Measurements from ENCODE around the gene ZNF484.
A peak's percentile ranks its signal among the peaks of the same experiment; 100 is the strongest.
"Not testable (repeated sequence)": the region's sequence is repeated elsewhere in the genome, so short reads cannot be mapped to it uniquely, and the experiment has no call there.

Gene ZNF484

DNA sequence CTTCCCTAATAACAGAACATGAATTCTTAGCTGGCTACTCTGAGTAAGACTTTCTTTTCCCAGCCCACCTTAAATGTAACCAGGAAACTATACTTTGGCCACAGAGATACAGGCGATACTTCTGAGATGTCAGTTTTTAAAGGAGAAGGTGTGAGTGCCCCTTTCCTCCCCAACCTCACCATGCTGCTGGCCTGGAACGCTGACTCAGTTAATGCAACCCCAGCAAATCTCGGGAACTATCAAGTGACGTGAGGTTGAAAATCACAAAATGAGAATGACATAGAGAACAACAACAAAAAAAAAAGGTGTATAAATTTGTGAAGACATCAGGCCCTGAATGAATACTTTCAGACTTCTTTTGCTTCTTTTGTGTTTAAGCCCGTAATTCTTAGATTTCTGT lies 13.7 kb downstream of the ZNF484 start:
- no peak for DNase-seq

DNA sequence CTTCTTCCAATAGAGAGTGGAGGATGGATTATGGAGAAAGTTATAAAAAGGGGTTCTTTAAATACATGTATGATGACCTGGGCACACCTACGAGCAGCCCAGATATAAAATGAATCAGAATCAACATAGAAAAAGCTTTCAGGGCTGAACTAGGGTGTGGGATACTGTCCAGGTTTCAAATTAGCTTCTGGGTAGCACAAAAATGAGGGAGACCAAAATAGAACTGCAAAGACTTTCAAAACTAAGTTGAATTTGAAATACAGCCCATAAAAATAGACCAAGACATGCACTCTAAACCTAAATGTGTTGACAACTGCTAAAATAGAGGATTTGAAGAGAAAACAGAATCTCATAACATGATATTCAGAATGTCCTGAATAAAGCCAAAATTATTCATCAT lies 17.0 kb downstream of the ZNF484 start:
- DNase-seq: no peak

DNA sequence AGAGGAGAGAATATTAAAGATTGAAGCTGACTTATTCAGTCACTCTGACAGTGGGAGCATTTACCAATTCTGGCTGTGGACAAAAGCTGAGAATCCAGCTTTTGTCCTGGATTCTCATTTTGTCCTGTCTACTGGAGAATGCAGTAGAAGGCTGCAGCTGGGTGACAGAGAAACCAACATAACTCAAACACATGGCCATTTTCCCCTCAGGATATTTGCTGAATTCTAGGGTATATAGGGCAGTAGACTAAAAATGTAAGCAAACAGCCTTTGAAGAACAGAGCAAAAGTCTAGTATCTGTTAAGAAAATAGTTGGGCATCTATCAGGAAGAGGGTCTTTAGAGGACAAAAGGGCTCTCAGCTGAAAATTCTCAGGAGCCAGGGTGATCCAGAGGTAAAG lies 20.6 kb downstream of the ZNF484 start:
- no peak for DNase-seq

DNA sequence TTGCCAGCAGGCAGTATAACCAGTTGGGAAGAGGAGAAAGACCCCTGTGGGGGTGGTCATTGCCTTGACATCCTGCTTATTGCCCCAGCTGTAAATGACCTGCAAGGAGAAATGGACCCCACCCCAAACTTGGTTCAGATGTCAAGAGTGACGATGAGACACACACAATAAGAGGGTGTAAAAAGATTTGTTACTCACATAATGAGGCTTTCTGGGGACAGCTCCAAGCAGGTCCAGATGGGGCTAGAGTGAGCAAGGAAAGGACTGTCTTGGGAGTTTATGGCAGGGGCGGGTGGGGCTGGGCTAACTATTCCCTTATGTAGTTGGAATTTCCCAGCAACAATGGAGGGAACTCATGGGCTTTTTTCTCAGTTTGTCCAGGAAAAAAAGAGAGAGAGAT lies 24.1 kb downstream of the ZNF484 start:
- DNase-seq: no peak

DNA sequence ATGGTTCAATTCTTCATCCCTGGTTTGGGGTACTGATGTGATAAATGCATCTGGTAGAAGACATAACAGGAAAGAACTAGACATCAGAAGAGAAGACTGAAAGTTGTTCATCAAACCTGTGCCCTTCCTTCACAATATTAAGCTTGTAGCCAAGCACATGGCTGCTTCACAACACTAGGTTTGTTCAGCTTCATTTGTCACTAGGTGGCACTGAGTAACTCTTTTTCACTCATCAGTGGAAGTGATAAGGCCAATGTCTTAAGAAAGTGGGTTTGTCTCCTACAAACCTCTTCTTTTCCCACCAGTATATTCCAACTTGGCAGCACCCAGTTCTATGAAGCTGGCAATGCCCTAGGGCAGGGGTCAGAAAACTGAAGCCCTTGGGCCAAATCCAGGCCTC lies 26.9 kb downstream of the ZNF484 start:
- DNase-seq: no peak

DNA sequence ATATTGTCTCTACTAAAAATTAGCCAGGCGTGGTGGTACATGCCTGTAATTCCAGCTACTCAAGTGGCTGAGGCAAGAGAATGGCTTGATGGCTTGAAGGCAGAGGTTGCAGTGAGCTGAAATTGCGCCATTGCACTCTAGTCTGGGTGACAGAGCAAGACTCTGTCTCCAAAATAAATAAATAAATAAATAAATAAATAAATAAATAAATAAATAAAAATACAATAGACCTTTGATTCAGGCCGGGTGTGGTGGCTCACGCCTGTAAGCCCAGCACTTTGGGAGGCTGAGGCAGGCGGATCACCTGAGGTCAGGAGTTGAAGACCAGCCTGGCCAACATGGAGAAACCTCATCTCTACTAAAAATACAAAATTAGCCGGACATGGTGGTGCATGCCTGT lies 29.1 kb downstream of the ZNF484 start:
- not testable (repeated sequence) for DNase-seq

DNA sequence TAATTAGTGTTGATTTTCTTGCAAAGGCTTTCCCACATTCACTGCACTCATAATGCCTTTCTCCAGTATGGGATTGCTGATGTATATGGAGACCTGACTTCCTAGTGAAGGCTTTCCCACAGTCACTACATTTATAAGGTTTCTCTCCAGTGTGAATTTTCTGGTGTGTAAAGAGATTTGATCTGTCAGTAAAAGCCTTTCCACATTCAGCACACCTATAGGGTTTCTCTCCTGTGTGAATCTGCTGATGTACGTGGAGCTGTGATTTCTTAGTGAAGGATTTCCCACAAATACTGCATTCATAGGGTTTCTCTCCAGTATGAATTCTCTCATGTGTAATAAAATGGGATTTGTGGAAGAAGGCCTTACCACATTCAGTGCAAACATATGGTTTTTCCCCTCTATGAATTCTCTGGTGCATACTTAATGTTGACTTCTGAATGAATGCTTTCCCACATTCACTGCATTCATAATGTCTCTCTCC lies 31.1 kb downstream of the ZNF484 start:
- no peak for DNase-seq

DNA sequence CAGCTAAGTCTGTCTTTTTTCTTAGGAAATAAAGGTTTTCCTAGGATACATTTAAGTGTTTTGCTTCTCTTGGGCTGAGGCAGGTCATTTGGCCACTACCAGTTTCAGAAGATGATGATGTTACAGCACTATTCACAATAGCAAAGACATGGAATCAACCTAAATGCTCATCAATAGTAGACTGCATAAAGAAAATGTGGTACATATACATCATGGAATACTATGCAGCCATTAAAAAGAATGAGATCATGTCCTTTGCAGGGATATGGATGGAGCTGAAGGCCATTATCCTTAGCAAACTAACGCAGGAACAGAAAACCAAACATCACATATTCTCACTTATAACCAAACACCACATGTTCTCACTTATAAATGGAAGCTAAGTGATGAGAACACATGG lies 39.4 kb downstream of the ZNF484 start:
- DNase-seq: not testable (repeated sequence)

DNA sequence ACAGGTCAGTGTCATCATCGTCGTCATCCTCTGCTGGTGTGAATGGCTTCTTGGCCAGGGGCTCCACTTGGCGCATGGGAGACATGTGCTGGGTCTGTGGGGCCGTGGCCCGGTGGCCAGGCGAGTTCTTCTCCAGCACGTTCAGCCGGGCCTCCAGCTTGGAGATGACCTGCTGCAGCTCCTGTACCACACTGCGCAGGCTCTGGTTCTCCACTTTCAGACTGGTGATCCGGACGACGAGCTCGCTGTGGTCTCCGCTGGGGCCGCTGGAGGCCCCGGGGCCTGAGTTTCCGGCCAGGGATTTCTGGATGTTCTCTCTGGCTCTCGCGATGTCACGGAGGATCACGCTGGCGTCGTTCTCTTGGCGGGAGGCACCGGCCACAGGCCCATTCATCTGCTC lies 40.6 kb downstream of the ZNF484 start:
- DNase-seq: no peak

DNA sequence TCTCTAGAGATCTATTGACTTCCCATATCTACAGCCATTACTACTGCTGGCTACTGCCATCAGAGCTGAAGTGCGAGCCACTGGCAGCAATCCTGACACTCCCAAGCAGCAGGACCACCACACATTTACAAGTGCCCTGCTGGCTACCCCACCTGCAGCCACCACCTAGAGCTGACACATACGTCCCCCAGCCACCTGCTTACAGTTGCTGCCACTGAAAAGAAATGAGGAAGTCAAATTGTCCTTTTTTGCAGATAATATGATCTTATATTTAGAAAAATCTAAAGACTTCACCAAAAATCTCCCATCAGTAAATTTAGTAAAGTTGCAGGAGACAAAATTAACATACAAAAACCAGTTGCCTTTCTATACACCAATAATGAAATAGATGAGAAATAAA lies 48.4 kb downstream of the ZNF484 start:
- no peak for DNase-seq

DNA sequence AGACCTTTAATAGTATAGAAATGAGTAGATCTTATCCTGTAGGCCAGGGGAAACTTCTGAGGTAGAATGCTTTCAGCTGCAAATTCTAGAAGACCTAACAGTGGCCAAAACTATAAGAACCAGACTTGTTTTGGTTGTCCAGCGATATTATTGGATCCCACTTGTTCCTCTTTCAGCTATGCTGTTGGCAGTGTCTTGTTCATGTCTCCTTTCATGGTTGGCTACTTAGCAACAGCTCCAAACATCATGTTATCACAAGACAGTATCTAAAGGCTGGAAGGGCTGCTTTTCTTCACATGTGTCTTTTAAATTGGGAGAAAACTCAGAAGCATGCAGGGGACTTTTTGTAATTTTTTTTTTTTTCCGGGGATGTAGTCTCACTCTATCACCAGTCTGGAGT lies 52.8 kb downstream of the ZNF484 start:
- not testable (repeated sequence) for DNase-seq

DNA sequence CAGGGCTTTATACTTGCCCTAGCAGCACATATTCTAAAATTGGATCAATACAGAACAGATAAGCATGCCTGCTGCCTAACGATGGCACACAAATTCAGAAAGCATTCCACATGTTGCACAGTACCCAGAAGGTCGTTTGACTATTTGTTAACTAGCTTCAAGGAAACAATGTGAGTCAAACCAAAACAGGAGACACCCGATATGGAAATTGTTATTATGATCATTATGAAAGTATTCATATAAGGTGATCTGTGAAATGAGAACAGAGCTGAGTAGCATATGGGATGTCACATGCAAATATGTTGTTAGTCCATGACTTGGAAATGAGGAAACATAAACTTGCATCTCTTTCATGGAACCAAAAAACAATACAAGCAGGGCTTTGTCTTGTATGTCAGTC lies 56.9 kb downstream of the ZNF484 start:
- DNase-seq: no peak

DNA sequence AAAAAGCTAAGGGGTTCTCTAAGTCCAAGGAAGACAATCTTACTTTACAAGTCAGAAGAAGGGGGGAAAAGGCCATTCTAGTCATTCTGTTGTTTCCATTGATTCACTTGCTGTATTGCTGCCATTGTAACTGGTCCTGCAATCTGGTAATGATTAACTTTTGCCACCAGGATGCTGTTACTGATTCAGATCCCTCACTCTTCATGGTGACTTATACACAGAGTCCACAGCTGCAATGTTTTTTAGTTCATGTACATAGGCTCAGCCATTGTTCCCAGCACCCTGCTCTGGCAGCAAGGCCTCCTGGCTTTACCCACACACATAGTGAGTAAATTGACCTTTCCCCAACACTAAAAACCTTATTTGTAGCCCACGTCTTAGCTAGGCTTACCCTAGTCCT lies 57.9 kb downstream of the ZNF484 start:
- not testable (repeated sequence) for DNase-seq

DNA sequence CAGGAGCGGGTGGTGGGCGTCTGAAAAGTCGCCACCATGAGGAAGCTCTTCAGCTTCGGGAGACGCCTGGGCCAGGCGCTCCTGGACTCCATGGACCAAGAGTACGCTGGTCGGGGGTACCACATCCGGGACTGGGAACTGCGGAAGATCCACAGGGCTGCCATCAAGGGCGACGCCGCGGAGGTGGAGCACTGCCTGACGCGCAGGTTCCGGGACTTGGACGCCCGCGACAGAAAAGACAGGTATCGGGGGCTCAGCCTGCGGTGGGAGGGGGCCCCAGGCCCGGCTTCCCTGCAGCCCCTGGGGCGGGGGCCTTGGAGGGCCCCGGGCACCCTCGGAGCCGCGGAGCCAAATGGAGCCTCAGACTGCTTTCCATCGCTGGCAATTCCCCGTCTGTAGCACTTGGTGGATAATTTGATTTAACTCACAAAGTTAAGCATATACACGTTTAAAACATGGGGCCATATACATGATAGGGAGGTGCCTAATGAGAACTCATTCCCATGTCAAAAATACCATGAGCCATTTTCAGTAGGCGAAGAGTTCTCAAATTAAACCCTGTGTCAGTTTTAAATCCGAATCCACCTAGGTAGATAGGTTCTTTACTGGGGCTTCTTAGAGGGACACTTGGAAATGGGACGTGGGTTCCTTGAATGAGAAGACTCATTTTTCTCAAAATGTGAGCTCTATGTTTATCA lies 68.1 kb downstream of the ZNF484 start:
- DNase-seq: peak in 7 of 56 donors; percentile 11 to 51 (median 23)

DNA sequence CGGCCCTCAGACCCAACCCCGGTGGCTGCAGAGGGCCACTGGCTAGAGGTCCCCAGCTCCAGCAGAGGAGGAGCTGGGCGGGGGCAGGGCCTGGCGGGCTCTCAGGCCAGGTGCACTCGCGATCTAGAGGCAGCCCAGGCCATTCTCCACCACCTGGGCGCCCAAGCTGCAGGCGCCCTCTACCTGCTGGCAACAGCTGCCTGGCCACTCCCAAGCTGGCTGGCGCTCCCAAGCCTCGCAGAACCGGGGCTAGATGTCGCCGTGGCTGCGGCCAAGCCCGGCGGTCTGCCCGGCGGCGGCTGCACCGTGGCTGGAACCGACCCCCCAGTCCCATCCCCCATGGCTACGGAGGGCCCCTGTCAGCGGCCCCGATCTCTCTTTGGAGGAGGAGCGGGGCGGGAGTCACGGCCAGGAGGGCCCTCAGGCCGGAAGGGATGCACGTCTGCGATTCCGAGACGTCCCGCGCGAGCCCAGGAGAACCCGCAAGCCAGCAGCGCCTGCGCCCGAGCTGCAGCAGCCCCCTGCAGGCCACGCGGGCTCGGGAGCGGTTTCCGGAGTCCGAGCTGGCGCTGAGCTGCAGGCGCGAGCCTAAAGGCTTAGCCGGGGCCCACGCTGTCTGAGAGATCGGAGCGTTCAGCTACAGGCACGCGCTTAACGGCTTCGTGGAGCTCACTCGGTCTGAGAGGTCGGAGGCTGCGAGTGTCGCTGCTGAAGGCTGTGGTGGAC lies 68.9 kb downstream of the ZNF484 start:
- DNase-seq: peak in 18 of 56 donors; percentile 4 to 74 (median 24)

DNA sequence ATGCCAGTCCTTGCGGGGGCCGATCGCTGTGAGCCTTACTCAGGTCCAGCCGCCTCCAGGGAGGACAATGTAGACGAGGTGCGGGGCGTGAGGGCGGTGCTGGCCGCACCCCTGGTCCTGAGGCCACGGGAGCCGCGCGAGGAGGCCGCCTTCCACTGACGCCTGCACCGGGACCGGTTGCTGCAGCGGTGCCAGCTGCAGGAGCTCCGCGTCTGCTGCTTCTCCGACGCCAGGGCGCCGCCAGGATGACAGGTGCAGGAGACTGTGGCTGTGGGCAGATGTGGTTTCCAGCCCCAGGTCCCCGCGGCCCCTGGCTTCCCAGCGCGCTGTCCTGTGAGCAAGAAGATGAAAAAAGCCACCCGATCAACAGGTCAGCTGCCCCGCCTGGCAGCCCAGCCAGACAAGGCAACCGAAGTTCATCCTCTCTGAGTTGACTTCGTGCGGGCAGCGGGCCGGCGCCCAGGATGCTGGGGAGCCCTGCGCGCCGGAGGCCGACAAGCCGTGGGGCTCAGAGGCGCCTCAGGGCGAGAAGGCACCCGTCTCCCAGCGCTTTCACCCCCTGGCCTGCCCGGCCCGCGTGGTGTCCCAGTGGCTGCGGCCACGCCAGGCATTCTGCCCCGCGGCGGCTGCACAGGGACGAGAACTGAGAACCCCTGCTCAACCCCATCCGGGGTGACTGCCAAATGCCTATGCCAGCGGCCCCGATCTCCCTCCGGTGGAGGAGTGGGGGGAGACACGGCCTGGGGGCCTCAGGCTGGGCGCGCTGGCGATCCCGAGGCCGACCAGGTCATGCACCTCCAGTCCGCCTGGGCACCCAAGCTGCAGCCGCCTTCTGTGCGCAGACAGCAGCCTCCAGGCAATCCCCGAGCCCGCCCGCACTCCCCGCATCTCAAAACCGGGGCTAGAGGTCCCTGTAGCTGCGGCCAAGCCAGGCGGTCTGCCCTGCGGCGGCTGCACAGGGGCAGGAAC lies 69.8 kb downstream of the ZNF484 start:
- no peak for DNase-seq

DNA sequence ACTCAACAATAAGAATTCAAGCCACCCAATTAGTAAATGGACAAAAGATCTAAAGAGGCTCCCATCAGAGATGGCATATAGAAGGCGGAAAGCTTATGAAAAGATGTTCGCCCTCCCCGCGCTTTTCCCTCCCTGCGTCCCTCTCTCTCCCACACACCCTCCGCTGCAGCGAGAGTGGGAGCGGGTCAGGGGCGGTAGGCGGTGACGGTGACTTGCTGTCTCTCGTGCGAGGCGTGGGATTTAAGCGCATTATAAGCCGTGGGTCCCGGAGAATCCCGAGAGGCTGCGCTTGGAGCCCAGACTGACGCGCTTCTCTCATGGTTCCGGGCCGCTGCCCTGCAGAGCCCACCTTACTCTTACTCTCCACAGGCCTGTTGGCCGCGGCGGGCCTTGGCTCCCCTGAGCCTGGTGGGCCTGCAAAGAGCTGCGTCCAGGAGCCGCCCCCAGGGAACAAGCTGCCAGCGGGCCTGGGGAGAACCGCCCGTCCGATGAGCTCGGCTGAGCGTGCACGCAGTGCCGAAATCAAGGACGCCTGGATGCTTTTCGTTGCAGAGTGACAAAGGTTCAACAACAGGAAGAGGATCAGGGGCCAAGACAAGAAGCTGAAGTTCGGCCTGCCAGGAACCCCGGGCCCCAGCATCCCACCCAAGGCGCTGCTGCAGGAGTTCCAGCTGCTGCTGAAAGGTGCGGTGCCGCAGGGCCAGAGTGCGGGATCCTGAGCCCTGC lies 70.6 kb downstream of the ZNF484 start:
- DNase-seq: no peak

DNA sequence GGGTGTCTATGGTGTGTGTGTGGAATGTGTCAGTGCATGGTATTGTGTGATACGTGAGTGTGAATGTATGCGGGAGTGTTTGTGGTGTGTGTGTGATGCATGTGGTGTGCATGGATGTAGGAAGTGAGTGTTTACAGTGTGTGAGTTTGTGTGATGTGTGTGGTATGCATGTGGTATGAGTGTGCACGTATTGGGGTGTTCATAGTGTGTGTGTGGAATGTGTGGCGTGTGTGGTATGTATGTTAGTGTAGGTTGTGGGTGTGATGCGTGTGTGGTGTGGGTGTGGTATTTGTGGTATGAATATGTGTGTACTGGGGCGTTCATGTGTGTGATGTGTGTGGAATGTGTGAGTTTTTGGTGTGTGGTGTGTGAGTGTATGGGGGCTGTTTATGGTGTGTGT lies 73.1 kb downstream of the ZNF484 start:
- DNase-seq: no peak

DNA sequence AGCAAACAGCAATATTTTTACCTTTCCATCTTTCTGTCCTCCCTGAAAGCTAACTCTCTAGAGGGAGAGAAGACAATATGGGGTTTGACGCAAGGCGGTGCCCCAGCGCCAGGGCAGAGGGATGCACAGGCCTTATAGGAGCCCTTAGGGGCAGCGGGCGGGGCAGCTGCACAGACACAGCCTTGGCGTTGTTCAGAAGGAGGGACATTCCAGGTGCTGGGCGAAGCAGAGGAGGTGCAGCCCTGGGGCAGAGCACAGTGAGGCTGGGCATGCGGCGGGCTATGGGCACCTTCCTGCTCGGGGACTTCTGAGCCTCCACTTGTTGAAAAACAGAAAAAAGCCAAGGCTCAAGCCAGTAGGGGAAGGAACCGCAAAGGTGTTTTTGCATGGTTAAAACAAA lies 79.5 kb downstream of the ZNF484 start:
- DNase-seq: no peak

DNA sequence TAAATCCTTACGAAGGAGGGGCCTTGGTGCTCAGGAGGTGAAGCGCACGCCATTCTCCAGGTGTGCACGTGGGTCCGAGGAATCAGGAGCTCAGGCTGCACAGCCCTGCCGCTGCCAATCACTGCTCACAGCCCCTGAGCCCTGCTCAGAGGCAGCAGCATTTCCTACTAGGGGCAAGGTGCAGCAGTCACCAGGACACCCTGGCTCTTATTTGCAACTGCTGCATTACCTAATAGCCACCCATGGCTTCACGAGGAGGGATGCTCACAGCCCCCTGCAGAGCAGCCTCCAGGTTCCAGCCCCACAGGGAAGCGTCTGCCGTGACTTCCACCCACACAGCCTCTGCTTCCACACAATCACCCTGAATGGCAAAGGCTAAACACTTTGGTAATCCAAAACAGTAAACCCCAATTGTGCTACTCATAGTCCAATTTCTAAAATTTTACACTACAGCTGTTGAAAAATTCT lies 81.5 kb downstream of the ZNF484 start:
- DNase-seq: not testable (repeated sequence)
